Right cardiac atrium (tissue), 5 donors: ENCODE results near the gene AKR1B1. TPM values are rescaled to one million over a fixed set of nuclear protein-coding genes. Genes with fewer than 3 reads are reported as not detected.

ENCODE experiments used
- ATAC-seq, 2 donors: fragments of 200-7000 bp; cut with Tn5 transposase; one replicate each; pipeline versions ENCODE4 v1.8.0 to v1.9.1; 2020; ENCODE audit warnings: moderate library complexity in 2 of 2, mild to moderate bottlenecking in 1 of 2
- DNase-seq, 3 donors: peaks; one replicate each; pipeline ENCODE4 v3.0.0-alpha.2; 2020
- H3K27ac ChIP-seq: one replicate; pipeline ENCODE4 v1.5.1; 2013; ENCODE audit warnings: mild to moderate bottlenecking, low read length, control low read depth, moderate library complexity
- H3K27me3 ChIP-seq: one replicate; pipeline ENCODE4 v1.6.1; 2013; ENCODE audit not compliant: control insufficient read depth, insufficient read depth
- H3K4me1 ChIP-seq: one replicate; pipeline ENCODE4 v1.6.1; 2013; ENCODE audit warnings: low read length; ENCODE audit not compliant: control insufficient read depth, insufficient read depth
- H3K4me3 ChIP-seq: one replicate; pipeline ENCODE4 v1.5.1; 2013; ENCODE audit warnings: low read length, control low read depth
- H3K9me3 ChIP-seq: one replicate; pipeline ENCODE4 v1.6.1; 2013; ENCODE audit warnings: low read length; ENCODE audit not compliant: control insufficient read depth
- whole genome bisulfite sequencing: extraction: QIAGEN DNeasy Blood & Tissue Kit; methylation state at CpG from one replicate; pipeline ENCODE4 v1.1.7; 2013; 5-methylcytosine and 5-hydroxymethylcytosine counted together
- intact Hi-C, 4 donors: fragments of 100-400 bp; cut with DNase I; formaldehyde crosslinking; loops; one replicate each; pipeline versions ENCODE4 v1.11.0 to v1.14.0; 2022 to 2023
- polyA plus RNA-seq: library from polyadenylated mRNA; stranded (reverse); fragments of 200-250 nt; gene quantifications from one replicate; pipeline ENCODE4 v1.2.3, GENCODE V29; 2013
- total RNA-seq, 4 donors: library from RNA; stranded (reverse); fragmentation: NEBNext Ultra II Directional; extraction: Animal tissue kit (Norgen Biotek cat#: 25700); gene quantifications; one replicate each; pipeline ENCODE4 v1.2.1, GENCODE V29; 2021
- donor health status: healthy with polysubstance abuse.
- donor health status: DM: no; HTN: yes; CAD: no.
- donor health status: DM: no; HTN: no; CAD: no.
- donor health status: DM: no; HTN: yes; CAD: no; lungs with severe emphysema.
- donor health status: DM: yes; HTN: yes; CAD: no.

Gene AKR1B1
- total and polyA plus RNA-seq, 5 donors: 133 to 211 (median 160) TPM

DNA sequence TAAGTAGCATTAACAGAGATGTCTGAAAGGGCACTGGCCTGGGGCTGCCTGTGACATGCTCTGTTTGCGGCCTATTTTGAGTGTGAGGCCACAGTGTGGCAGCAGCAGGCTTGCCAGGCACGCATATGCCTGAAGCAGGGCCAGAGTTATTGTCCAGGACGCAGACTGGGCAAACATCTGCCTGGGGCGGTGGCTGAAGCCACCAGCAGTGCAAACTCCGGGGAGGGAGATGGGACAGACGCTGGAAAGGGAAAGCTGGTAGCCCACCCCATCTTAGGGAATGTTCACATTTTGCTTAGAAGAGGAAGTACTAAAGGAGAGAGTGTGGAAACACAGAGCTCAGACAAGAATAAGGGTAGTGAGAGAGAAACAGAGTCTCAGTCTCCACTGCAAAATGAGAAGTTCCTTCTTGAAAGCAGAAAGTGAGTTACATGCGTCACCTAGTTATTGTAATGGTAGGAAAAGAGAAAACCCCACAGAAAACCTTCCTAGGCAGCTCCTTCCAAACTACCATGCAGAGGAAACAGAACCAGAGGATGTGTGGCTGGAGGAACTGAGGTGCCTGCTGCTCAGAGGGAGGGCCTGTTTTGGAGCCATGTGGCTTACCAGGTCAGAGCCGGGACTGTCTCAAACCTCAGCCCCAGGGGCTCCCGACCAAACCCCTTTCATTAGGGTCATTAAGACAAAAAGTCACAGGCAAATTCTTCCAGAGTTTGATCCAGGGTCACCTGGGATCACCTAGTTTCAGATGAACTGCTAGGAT is 14.5 kb downstream of the AKR1B1 start:
- H3K27ac ChIP-seq: no peak overlapping the region
- no peaks in the 10 kb centered on the region for H3K4me1 ChIP-seq
- no peaks in the 10 kb centered on the region for H3K9me3 ChIP-seq
- peak in 2 of 3 donors; percentile 67 to 79 for DNase-seq
- no peaks in the 10 kb centered on the region for H3K27me3 ChIP-seq
- peak; percentile 65 to 73 for ATAC-seq
- no peak overlapping the region for H3K4me3 ChIP-seq
- 62% methylated on average over 9 of the region's 9 CpGs for WGBS
- intact Hi-C loops: no loop called here

DNA sequence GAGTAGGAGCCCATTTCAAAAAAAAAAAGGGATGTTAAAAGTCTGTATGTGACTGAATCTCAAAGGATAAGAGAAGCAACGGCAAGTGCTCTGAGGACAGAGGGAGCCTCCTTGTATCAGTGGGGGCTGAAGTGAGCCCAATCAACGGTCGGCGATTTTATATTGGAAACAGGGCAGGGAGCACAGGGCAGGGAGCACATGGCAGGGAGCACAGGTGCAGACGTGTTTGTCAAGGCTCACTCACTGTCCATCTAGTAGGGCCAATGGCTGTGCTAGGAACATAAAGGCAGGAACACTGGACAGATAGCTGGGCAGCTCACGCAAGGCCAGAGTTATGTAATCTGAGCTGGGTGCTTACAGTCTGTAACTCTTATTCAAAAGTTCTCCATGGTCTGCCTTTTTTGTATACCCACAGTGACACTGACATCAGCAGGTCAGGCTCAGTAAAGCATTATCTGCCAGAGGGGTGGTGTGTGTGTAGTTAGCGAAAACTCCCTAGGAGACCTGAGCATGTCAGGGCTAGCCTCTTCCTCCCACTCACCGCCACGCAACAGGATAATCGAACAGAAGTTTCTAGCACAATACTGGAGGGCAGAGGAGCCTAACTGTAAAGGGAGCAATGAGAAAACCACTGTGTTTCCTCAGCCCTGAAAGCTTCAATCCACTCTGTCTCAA is 15.4 kb downstream of the AKR1B1 start:
- no peaks in the 10 kb centered on the region for H3K27me3 ChIP-seq
- H3K27ac ChIP-seq: no peak overlapping the region
- no peaks in the 10 kb centered on the region for H3K4me1 ChIP-seq
- WGBS: 85% methylated on average over 10 of the region's 10 CpGs
- H3K4me3 ChIP-seq: no peak overlapping the region
- peak in 1 of 2 donors; percentile 32 for ATAC-seq
- no peak for DNase-seq
- no peaks in the 10 kb centered on the region for H3K9me3 ChIP-seq
- intact Hi-C loops: no loop called here

- intact Hi-C loops: no loop called here
- no peak for DNase-seq
- Histone ChIP-seq H3K4me1 (no peaks in the 10 kb centered on the region), H3K27me3 (no peaks in the 10 kb centered on the region), H3K9me3 (no peaks in the 10 kb centered on the region), H3K27ac (no peak overlapping the region), H3K4me3 (no peak overlapping the region)
- 96% methylated on average over 9 of the region's 9 CpGs for WGBS
- ATAC-seq: no peak
These were observed 16.3 kb downstream of the AKR1B1 start for GRCh38 chr7:134442441-134443220.

DNA sequence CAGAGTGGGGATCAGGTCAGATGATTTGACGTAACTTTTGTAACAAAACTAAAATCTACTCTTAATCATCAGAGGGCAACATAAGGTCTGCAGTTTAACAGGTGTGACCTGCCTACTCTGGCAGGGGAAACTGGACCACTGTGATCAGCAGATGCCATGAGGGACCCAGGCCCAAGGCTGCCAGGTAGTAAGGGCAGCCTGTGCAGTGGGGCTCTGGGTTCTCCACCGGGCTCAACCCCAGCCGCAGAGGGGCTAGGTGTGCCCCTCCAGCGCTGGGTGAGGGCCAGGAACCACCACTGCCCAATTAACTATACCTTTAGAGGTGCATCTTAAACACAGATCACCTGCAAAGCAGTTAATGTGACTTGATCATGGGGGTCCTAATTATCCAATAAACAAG is 17.6 kb downstream of the AKR1B1 start:
- ATAC-seq: no peak
- Histone ChIP-seq H3K27ac (no peak overlapping the region), H3K4me1 (no peaks in the 10 kb centered on the region), H3K27me3 (no peaks in the 10 kb centered on the region), H3K4me3 (no peak overlapping the region), H3K9me3 (no peaks in the 10 kb centered on the region)
- WGBS: 96% methylated on average over 4 of the region's 4 CpGs
- DNase-seq: no peak
- intact Hi-C loops: no loop called here

- no peaks in the 10 kb centered on the region for H3K27me3 ChIP-seq
- H3K9me3 ChIP-seq: no peaks in the 10 kb centered on the region
- ATAC-seq: no peak
- WGBS: 94% methylated on average over 4 of the region's 4 CpGs
- intact Hi-C loops: no loop called here
- no peak overlapping the region for H3K27ac ChIP-seq
- no peak overlapping the region for H3K4me3 ChIP-seq
- no peaks in the 10 kb centered on the region for H3K4me1 ChIP-seq
- DNase-seq: no peak
These were observed 18.4 kb downstream of the AKR1B1 start for GRCh38 chr7:134440476-134440875.

GRCh38 chr7:134440067-134440466 is 18.8 kb downstream of the AKR1B1 start:
- H3K27me3 ChIP-seq: no peaks in the 10 kb centered on the region
- ATAC-seq (peak; percentile 34 to 57), DNase-seq (peak in 1 of 3 donors; percentile 70)
- WGBS: 45% methylated on average over 8 of the region's 8 CpGs
- no peak overlapping the region for H3K4me3 ChIP-seq
- no peaks in the 10 kb centered on the region for H3K4me1 ChIP-seq
- no peak overlapping the region for H3K27ac ChIP-seq
- H3K9me3 ChIP-seq: no peaks in the 10 kb centered on the region
- intact Hi-C loops: no loop called here

DNA sequence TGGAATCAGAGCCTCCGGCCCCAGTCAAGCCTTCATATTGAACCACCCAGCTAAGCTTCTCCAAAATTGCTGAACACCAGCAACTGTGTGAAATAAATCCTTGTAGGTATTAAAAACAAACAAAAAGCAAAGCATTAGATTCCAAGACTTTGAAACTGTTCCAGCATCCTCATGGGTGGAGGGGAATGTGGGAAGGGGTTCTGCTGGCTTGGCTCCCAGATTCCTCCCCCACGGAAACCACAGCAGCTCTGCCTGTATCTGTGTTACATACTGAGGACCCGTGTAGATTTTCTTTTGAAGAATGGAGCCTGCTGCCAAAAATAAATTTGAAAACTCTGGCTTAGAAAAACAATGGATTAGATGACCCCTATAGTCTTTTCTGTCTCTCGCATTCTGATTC is 20.0 kb downstream of the AKR1B1 start:
- intact Hi-C loops: loop anchor here in 1 of 4 donors (10.0 kb wide), 1 partner anchor 166 kb away; no protein-coding TSS in a partner anchor

GRCh38 chr7:134435161-134435920 is 23.6 kb downstream of the AKR1B1 start:
- intact Hi-C loops: loop anchor here in 1 of 4 donors (10.0 kb wide), 1 partner anchor 169 kb away; no protein-coding TSS in a partner anchor
- Histone ChIP-seq H3K27ac (no peak overlapping the region), H3K27me3 (no peaks in the 10 kb centered on the region), H3K4me1 (no peaks in the 10 kb centered on the region), H3K9me3 (no peaks in the 10 kb centered on the region), H3K4me3 (no peak overlapping the region)
- 79% methylated on average over 12 of the region's 12 CpGs for WGBS
- DNase-seq (no peak), ATAC-seq (no peak)

More for the DNA sequence above, 20.0 kb downstream of the AKR1B1 start:
- ATAC-seq: no peak
- H3K27ac ChIP-seq: no peak overlapping the region
- DNase-seq: no peak
- no peaks in the 10 kb centered on the region for H3K27me3 ChIP-seq
- no peaks in the 10 kb centered on the region for H3K4me1 ChIP-seq
- no peaks in the 10 kb centered on the region for H3K9me3 ChIP-seq
- H3K4me3 ChIP-seq: no peak overlapping the region
- WGBS: 50% methylated on average over 4 of the region's 4 CpGs

GRCh38 chr7:134434701-134435100 is 24.2 kb downstream of the AKR1B1 start:
- H3K9me3 ChIP-seq: no peaks in the 10 kb centered on the region
- no peak overlapping the region for H3K27ac ChIP-seq
- DNase-seq (no peak), ATAC-seq (no peak)
- H3K27me3 ChIP-seq: no peaks in the 10 kb centered on the region
- H3K4me3 ChIP-seq: no peak overlapping the region
- 97% methylated on average over 5 of the region's 5 CpGs for WGBS
- intact Hi-C loops: loop anchor here (5.0 to 10.0 kb wide), 3 partner anchors 78 to 173 kb away; no protein-coding TSS in a partner anchor
- H3K4me1 ChIP-seq: no peaks in the 10 kb centered on the region

DNA sequence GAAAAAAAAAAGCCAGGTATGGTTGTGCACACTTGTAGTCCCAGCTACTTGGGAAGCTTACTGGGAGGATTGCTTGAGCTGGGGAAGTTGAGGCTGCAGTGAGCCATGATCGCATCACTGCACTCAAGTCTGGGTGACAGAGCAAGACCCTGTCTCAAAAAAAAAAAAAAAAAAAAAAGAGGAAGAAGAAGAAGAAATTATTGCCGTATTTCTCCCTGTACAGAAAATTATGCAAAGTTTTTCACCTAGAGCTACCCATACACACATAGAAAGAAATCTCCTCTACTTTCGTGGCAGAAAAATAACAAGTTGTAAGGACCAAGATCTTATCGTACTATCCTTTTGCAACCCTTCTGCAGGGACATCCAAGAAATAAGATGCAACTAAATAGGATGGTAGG is 25.5 kb downstream of the AKR1B1 start:
- ATAC-seq (no peak), DNase-seq (no peak)
- H3K4me3 ChIP-seq: no peak overlapping the region
- no peaks in the 10 kb centered on the region for H3K9me3 ChIP-seq
- no peak overlapping the region for H3K27ac ChIP-seq
- no peaks in the 10 kb centered on the region for H3K27me3 ChIP-seq
- intact Hi-C loops: loop anchor here (2.0 to 10.0 kb wide), 4 partner anchors 79 to 174 kb away; no protein-coding TSS in a partner anchor
- 81% methylated on average over 4 of the region's 4 CpGs for WGBS
- no peaks in the 10 kb centered on the region for H3K4me1 ChIP-seq
